ENCODE results near the gene KIF26B. TPM values are rescaled to one million over a fixed set of nuclear protein-coding genes. Genes with fewer than 3 reads are reported as not detected.
"Not testable (repeated sequence)": the region's sequence is repeated elsewhere in the genome, so short reads cannot be mapped to it uniquely, and the experiment has no call there.

The KIF26B gene
- total RNA-seq, 1 donor from 2014 or later = 3.8 TPM

DNA sequence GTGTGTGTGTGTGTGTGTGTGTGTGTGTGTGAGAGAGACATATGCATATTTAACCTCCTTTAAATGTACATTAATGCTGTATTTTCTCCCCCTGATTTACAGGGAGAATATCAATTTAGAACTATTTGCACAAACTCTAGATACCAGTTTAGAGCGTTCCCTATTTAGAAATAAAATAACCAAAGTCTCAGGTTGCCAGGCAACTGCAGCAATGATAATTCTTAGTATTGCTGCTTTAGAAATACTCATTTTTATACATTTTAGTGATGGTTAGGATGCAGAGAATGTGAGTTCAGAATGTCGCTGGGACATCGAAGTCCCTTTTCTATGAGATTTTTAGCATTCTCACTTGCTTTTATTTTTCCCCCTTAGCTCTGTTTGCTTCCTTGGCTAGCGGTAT lies 497.3 kb downstream of the KIF26B start:
- no peak for ATAC-seq
- DNase-seq (ENCODE audit: missing footprints) = no peak
- intact Hi-C loops (cut with DNase I) = no loop called here

DNA sequence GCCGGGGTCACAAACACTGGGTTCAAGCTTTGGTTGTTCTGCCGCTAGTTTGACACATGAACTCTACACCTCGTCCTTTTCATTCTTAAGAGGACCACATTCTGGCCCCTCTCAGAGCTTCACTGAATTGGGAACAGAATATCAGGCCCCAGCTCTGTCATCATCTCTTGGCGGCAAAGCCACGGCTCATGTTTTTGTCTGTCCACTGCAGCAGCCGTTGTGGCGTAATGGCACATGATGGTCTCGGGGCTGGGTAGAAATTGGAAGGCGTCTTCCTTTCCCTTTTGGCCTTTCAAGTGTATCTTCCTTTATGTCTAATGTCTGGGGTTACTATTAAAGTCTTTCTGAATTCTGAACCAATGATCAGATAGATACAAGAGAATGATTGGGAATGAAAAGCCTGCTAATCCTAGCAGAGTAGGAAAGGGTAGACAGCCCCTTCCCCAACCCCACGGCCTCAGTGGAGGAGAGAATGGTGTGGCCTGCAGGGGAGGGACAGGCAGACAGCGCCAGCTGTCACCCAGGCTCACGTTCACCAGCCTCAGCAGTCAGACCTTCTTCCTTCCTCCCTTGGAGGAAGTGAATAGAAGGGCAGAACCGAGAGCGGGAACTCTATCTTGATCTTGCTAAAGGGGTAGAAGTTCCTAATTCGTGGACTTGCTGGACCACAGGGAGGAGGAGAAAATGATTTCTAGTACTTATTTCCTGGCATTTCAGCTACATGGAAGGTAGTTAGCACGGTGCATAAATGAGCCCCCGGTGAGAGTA lies 498.1 kb downstream of the KIF26B start:
- intact Hi-C loops (cut with DNase I) = no loop called here
- DNase-seq (ENCODE audit: missing footprints) = no peak
- ATAC-seq = no peak

DNA sequence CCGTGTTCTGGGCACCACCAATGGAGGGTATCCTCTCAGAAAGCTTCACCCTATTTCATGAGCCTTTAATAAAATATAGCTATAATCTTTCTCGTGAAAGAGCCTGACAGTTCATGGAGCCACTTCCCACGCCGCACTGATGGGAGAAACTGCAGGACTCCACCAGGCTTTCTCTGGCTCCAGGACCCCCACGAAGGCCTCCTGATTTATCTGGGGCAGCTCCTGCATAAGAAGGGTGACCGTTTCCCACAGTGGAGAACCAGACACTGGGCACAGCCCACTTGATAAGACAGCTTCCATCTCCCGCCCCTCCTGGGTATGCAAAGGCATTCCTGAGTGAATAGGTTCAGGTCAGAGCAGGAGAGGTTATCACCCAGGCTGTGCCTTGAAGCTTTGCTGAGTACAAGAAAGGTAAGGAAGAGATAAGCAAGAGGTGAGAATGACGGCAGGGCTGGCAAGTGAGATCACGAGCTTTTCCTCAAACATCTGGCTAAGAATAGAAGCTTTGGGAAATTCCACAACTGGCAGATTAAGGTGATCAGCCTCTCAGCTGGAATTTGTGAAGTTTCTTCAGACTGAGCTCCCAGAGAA lies 499.8 kb downstream of the KIF26B start:
- intact Hi-C loops (cut with DNase I) = no loop called here
- no peak for ATAC-seq

GRCh38 chr1:245656189-245656717 lies 501.5 kb downstream of the KIF26B start:
- no peak for ATAC-seq
- no peak for DNase-seq (ENCODE audit: missing footprints)
- intact Hi-C loops (cut with DNase I) = no loop called here

More for the DNA sequence above, 499.8 kb downstream of the KIF26B start:
- no peak for DNase-seq (ENCODE audit: missing footprints)

GRCh38 chr1:245657371-245657770 lies 502.6 kb downstream of the KIF26B start:
- ATAC-seq (no peak), DNase-seq (ENCODE audit: missing footprints) (no peak)
- intact Hi-C loops (cut with DNase I) = no loop called here

GRCh38 chr1:245663373-245663772 lies 508.6 kb downstream of the KIF26B start:
- intact Hi-C loops (cut with DNase I) = no loop called here
- DNase-seq (ENCODE audit: missing footprints) (no peak), ATAC-seq (no peak)

GRCh38 chr1:245663841-245664240 lies 509.1 kb downstream of the KIF26B start:
- no peak for DNase-seq (ENCODE audit: missing footprints)

GRCh38 chr1:245666412-245666811 lies 511.6 kb downstream of the KIF26B start:
- intact Hi-C loops (cut with DNase I) = no loop called here
- ATAC-seq = no peak
- no peak for DNase-seq (ENCODE audit: missing footprints)

More at GRCh38 chr1:245663841-245664240, 509.1 kb downstream of the KIF26B start:
- ATAC-seq = no peak
- intact Hi-C loops (cut with DNase I) = no loop called here

DNA sequence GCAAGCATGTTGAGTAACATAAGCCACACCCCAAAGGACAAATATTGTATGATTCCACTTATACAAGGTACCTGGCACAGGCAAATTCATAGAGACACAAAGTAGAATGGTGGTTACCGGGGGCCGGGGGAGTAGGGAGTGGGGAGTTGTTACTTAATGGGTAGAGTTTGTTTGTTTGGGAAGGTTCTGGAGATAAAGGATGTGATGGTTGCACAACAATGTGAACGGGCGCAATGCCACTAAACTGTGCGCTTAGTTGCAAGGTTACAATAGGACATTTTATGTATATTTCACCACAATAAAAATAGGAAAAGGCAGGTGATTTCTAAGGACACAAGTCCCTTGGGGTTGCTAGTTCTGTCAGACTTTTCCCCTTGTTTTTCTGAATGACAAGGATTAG lies 516.6 kb downstream of the KIF26B start:
- intact Hi-C loops (cut with DNase I) = no loop called here

GRCh38 chr1:245671966-245672767 lies 517.4 kb downstream of the KIF26B start:
- no peak for DNase-seq (ENCODE audit: missing footprints)
- ATAC-seq = no peak
- intact Hi-C loops (cut with DNase I) = no loop called here

More for the DNA sequence above, 516.6 kb downstream of the KIF26B start:
- DNase-seq (ENCODE audit: missing footprints) = no peak
- ATAC-seq = no peak

GRCh38 chr1:245672836-245673656 lies 518.3 kb downstream of the KIF26B start:
- intact Hi-C loops (cut with DNase I); DNase-seq (ENCODE audit: missing footprints); ATAC-seq: not testable (repeated sequence)

DNA sequence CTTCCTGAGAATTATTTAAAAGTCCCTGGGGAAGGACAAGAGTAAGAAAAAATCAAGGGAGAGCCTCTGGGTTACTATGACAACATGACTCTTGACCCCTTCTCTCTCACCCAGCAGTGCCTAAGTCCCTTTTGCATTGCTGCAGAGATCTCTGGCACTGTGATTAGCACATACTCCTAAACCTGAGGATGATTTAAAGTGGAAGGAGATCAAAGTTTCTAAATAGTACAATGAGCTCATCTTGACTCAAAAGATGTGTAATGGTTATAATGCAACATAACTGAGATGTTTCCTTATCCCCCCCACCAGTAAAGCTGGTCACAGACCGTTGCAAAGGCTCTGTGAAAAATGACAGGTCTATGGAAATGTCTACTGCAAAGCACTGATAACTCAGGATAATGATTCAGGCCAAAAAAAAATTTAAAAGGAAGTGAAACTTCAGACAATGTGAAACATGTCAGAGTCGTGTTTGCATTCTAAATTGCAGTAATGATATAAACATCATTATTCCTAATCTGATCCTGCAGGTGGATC lies 519.2 kb downstream of the KIF26B start:
- no peak for ATAC-seq
- intact Hi-C loops (cut with DNase I) = no loop called here
- no peak for DNase-seq (ENCODE audit: missing footprints)

DNA sequence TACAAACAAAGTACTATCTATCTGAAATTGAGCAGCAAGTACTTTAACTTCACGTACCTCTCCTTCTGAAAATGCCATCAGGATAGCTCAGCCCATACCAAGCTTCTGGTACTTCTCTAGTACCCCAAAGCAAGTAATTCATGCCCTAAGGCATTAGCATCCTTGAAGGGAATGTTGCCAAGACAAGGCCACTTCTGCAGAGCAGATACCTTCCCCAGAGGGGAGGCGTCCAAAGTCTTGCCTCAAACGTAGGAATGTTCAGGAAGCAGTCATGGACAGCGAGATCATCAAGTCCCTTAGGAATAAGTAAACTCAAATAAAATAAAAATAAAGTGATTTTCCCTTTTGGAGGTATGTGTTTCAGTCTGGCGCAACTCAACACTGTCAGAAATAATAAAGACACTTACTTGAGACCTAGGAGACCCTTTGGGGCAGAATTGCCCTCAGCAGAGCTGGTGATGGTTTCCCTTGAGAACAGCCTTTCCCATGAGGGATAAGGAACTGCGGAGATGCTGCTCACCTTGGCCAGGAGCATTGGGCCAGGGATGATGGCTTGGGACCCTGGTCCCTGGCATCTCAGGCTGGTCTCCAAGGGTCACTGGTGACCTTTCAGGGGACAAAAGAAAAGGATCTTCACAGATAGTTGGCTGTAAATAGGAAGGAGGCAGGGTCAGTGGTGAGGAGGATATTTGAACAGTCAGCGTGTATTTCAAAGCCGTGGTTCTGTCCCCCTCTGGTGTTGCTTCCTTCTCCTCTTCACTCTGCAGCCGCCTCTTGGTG lies 522.9 kb downstream of the KIF26B start:
- no peak for DNase-seq (ENCODE audit: missing footprints)
- intact Hi-C loops (cut with DNase I) = no loop called here
- ATAC-seq = no peak

DNA sequence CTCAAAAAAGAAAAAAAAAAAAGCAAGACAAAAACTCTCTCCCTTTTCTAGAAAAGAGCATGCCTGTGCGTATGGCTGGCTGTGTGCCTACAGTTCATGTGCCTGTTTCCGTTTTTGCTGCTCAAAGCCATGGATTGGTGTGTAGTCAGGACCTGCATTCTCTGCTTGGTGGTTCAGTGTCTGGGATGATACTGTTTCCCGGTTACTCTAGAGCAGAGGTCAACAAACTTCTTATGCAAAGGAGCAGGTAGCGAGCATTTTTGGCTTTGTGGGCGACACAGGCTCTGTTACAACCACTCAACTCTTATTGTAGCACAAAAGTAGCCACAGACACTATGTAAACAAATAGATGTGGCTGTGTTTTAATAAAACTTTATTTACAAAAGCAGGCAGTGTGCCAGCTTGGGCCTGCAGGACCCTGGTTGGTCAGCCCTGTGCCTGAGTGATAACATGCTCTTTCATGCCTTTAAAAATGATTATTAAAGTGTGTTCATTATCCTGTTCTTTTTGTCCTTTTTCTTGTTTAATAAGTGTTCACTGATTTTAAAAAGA lies 524.2 kb downstream of the KIF26B start:
- intact Hi-C loops (cut with DNase I) = no loop called here
- ATAC-seq (no peak), DNase-seq (ENCODE audit: missing footprints) (no peak)

DNA sequence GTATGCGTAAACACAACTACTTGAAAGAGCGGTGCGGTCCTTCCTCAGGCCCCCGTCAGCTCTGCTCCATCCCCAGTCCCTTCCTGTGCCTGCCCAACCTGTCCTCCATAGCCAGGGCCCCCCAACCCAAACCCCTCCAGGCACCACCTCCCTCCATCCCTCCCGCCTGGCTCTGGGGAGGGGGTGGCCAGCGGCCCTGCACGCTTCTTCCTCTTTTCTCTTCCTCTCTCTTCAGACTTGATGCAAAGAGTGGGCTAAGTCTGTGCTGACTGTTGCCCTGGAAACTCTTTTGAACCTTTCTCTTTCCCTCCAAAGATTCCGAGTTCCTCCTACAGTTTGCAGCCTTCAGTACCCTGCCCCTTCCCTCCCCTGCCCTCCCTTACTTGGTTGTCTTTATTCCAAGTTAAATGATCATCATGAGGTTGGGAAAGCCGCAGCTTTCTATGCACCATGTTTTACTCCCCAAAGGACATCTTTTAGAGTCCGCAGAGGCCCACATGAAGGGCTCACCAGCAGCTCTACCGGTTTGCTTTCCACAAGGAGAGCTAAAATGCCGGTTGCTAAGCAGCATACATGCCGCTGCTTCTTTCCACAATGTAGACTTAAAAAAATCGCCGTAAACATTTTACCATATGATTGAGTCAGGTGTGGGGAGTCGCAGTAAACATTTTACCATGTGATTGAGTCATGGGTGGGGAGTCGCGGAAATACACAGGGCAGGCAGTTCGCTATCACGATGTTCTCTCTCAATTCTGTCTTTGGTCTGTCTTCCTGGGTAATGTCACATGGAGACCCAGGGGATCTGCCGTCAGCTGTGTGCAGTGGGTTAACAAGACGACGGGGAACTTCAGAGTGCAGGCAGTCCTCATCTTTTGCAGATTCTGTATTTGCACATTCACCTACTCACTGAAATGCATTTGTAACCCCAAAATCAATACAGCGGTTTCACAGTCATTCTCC lies 525.3 kb downstream of the KIF26B start:
- ATAC-seq (no peak), DNase-seq (ENCODE audit: missing footprints) (no peak)
- intact Hi-C loops (cut with DNase I) = no loop called here

Data from Right ventricle myocardium inferior (tissue), 1 donor.